Measurements from ENCODE around the gene CDH23. TPM values are rescaled to one million over a fixed set of nuclear protein-coding genes. Genes with fewer than 3 reads are reported as not detected.

Gene CDH23
- polyA plus RNA-seq, 4 donors = 0.60 to 2.9 (median 1.5) TPM

DNA sequence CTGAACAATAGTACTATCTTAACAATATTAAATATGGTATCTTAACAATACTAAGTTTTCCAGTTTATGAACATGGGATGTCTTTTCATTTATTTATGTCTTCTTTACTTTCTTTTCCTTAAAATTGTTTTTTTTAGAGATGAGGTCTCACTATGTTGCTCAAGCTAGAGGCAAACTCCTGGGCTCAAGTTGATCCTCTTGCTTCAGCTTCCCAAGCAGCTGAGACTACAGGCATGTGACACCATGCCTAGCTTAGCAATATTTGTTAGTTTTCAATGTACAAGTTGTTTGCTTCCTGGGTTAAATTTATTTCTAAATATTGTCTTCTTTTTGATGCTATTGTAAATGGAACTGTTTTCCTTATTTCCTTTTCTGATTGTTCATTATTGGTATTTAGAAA lies 16.9 kb downstream of the CDH23 start:
- DNase-seq (ENCODE audit: low read depth in 4 of 4, low spot score in 3 of 4) = no peak

DNA sequence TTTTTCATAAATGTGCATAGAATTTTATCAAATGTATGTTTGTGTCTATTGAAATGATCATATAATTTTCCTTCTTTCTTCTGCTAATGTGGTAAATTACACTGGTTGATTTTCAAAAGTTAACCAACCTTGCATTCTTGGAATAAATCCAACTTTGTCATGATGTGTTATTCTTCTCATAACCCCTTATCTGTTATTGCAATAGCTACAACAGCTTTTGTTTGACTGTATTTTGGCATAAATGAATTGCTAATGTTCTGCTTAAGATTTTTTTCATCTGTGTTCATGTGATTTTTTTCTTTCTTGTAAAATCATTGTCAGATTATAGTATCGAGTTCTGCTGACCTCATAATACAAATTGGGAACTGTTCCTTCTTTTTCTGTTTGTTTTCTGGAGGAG lies 17.6 kb downstream of the CDH23 start:
- no peak for DNase-seq (ENCODE audit: low read depth in 4 of 4, low spot score in 3 of 4)

DNA sequence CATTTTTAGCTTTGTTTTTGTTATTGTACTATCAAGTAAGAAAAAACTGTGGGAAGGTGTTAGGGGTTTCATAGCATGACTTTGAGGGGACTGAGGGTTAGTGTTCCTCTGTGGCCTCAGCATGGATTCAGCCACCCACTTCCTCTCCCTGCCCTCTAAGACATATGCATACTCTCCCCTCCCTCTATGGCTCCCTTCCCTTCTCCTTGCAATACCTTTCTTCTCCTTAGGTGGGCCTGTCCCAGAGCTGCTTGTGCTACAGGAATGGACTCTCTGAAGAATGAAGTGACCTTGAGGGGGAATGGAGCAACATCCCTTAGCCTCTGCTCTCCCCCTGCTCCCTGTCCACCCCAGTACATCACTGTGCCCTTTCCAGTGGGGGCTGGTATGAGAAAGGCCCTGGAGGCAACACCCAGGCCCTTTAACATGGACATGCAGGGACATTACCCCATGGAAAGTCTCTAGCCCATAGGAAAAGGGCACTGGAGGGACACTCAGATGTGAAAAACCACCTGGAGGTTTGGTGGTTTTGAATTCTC lies 22.4 kb downstream of the CDH23 start:
- no peak for DNase-seq (ENCODE audit: low read depth in 4 of 4, low spot score in 3 of 4)

- no peak for DNase-seq (ENCODE audit: low read depth in 4 of 4, low spot score in 3 of 4)
These were observed 23.0 kb downstream of the CDH23 start for GRCh38 chr10:71419750-71420149.

GRCh38 chr10:71421075-71421434 lies 24.3 kb downstream of the CDH23 start:
- DNase-seq (ENCODE audit: low read depth in 4 of 4, low spot score in 3 of 4) = no peak

DNA sequence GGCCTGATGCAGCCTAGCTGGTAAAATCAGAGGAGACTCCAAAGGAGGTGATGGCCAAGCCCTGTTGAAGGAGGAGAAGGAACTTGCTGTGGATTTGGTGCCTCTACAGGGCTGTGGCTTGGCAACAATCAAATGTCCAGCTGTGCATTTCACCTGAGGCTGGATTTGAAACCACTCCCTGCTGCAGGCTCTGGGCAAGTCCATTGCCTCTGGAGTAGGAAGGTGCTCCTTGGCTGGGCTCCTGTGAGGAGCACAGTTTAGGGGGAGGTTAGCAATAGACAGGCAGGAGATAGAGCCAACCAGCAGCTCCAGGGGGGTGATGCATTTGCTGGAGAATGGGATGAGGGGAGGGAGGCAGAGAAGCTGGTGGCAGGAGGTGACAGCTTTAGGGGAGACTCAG lies 26.5 kb downstream of the CDH23 start:
- DNase-seq (ENCODE audit: low read depth in 4 of 4, low spot score in 3 of 4) = no peak

DNA sequence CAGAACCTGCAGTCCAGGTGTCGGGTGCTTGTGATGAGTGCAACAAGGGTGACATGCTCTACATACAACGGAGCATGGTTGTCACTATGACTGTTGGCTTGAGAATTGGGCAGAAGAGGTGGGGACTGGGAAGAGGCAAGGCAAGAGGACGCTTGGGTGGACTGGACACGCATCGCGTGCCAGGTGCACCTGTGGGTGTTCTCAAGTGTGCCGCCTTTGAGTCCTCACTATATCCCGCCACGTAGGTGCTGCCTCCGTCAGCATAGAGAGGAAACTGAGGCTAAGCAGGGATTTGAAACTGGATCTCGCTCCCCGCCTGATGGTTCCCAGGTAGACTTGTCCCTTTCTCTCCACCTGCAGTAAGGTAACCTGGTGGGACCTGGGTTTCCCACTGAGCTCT lies 27.2 kb downstream of the CDH23 start:
- no peak for DNase-seq (ENCODE audit: low read depth in 4 of 4, low spot score in 3 of 4)

DNA sequence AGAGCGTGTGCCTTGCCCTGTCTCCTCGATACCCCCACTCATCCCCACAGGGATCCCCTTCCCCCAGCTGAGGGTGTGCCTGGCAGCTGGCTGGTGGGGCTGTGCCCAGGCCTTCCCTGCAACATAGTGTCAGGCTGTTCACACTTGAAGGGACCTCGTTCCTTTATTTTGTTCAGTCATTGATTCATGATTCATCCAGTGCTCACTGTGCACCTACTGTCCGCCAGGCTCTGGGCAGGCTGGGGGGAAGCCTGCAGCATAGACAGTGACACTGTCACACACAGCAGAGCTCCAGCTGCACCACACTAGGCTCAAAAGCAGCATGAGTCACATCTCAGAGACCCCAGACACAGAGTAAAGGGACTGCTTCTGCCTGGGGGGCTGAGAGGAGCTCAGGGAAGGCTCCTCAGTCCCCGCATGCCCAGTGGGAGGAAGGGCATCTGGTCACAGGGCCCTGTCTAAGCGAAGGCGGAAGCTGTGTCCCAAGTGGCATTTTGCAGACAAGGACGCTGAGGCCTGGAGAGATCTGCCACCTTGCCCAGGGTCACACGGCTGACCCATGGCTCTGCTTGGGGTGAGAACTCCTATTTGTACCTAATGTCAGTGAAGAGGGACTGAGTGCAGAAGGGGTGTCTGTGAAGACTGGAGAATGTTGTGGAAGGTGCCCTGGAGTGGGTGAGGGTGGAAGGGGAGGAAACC lies 27.9 kb downstream of the CDH23 start:
- DNase-seq (ENCODE audit: low read depth in 4 of 4, low spot score in 3 of 4) = no peak

- DNase-seq (ENCODE audit: low read depth in 4 of 4, low spot score in 3 of 4) = no peak
These were observed 29.4 kb downstream of the CDH23 start for GRCh38 chr10:71426058-71426605.

DNA sequence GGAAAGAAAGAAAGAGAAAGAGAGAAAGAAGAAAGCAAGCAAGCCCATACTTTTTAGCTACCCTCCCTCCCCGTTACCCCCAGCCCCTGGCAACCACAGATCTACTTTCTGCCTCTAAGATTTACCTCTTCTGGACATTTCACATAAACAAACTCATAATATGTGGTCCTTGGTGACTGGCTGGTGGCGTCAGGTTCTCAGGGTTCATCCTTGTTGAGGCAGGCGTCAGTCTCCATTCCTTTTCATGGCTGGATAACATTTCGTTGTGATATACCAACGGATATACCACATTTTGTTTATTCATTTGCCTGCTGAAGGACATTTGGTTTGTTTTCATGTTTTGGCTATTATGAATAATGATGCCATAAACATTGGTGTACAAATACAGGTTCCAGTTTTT lies 30.5 kb downstream of the CDH23 start:
- DNase-seq (ENCODE audit: low read depth in 4 of 4, low spot score in 3 of 4) = no peak

GRCh38 chr10:71429304-71429703 lies 32.6 kb downstream of the CDH23 start:
- no peak for DNase-seq (ENCODE audit: low read depth in 4 of 4, low spot score in 3 of 4)

DNA sequence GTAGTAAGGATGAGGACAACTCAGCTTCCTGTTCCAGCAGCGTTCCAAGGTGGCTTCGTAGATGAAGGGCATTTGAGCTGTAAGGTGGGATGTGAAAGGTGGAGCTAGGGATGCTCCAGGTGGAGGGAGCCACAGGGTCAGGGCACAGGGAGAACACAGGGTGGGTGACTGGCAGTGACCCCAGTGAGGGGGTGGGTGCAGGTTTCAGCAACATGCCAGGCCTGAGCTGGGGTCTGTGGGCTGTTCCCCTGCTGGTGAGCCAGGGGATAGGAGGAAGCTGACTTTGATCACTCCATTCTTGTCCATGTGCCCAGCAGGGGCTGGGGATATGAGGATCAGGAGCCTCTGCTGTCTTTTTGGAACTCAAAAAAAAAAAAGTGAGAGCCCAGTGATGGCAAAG lies 33.2 kb downstream of the CDH23 start:
- no peak for DNase-seq (ENCODE audit: low read depth in 4 of 4, low spot score in 3 of 4)

DNA sequence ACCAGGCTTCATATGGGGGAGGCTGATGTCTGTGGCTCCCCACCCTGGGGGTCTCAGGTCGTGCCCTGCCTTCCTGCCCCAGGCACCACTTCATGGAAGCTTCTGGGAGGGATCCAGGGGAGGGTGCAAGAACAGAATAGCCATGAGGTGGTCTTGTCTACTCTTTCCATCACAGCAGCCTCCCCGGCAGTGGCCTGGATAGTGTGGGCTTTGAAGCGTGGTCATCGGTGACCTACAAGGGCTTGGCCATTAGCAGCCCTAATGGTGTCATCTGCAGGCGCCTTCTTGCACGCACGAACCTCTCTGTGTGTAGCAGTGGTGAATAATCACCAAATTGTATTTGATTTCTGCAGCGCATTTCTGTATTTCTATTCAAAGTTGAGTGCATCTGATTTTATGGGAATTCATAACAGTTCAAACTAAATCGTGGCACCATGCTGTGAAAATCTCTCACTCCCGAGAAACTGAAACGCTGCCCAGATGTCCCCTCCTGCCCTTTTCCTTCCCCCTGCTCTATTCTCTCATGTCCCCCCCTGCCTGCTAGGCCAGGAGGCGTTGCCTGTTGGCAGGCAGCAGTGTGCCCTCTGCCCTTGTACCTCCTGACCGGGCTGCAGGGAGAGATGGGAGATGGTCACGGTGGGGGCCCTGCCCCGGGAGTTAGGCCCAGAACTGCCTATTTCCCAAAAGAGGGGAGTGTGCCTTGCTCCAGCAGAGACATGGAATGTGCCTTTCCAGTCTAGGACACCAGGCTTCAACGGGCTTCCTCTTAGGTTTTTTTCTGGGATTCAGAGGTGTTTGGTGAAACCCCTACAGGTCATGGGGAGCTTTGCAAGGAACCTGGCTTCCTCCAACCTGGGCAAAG lies 34.8 kb downstream of the CDH23 start:
- DNase-seq (ENCODE audit: low read depth in 4 of 4, low spot score in 3 of 4) = no peak

DNA sequence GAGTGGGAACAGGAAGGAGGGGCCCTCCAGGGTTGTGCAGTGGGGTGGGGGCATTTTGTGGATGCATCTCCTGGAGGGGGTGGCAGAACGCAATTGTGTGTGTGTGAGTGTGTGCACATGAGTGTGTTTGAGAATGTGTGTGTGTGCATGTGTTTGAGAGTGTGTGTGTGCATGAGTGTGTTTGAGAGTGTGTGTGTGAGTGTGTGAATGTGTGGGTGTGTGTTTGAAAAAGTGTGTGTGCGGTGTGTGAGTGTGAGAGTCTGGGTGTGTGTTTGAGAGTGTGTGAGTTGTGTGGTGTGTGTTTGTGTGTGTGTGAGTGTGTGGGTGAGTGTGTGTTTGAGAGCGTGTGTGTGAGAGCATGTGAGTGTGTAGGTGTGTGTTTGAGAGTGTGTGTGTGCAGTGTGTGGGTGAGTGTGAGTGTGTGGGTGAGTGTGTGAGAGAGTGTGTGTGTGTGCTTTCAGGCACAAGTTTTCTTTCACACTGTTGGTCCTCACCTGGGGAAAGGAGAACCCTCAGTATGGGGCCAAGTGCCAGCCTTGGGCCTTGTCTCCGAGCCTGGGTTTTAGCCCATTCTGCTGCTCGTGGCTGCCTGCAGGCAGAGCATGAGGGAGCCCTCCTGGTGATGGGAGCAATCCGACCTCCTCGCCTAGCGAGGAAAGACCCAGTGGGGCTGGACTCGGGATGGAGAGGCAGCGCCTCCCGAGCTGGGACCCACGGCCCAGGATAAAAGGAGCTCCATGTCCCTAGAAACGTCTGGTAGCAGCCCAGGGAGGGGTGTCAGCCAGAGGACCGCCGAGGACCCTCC lies 35.6 kb downstream of the CDH23 start:
- DNase-seq (ENCODE audit: low read depth in 4 of 4, low spot score in 3 of 4) = no peak

GRCh38 chr10:71432956-71433767 lies 36.4 kb downstream of the CDH23 start:
- DNase-seq (ENCODE audit: low read depth in 4 of 4, low spot score in 3 of 4) = no peak

DNA sequence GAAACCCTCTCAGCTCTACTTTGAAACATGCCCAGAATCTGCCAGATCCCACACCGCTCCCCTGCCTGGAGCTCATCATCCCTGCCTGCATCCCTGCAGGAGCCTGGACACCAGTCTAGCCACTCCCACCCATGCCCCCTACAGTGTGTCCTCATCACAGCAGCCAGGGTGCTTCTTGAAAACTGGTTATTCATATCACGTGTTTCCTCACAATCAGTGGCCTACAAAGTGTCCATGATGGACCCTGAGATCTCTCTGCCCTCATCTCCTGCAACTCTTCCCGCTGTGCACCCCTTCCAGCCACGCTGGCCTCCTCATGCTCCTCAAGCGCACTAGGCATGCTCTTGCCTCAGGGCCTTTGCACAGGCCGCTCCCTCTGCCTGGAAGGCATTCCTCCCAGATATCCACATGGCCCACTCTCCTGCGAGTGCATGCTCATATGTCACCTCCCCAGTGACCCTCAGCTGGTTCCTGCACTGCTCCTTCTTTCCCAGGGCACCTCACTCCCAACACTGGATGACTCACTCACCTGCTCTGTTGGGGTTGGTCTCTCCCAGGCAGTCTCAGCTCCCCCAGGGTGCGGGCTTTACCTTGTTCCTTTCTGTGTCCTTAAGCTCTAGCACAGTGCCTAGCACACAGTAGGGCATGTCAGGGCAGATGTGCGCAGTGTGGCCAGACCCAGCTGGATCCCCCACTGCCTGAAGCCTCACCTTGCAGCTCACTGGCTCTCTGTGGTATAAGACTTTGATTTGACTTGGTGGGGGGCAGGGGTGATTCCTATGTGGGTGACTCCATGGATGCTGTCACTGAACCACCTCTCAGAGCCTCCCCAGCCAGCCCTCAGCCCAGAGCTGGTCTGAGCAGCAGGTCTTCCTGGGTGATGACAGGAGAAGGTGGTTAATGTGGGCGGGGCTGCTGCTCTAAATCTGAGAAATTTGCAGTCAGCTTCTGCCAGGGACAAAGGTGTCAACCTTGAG lies 37.3 kb downstream of the CDH23 start:
- no peak for DNase-seq (ENCODE audit: low read depth in 4 of 4, low spot score in 3 of 4)

DNA sequence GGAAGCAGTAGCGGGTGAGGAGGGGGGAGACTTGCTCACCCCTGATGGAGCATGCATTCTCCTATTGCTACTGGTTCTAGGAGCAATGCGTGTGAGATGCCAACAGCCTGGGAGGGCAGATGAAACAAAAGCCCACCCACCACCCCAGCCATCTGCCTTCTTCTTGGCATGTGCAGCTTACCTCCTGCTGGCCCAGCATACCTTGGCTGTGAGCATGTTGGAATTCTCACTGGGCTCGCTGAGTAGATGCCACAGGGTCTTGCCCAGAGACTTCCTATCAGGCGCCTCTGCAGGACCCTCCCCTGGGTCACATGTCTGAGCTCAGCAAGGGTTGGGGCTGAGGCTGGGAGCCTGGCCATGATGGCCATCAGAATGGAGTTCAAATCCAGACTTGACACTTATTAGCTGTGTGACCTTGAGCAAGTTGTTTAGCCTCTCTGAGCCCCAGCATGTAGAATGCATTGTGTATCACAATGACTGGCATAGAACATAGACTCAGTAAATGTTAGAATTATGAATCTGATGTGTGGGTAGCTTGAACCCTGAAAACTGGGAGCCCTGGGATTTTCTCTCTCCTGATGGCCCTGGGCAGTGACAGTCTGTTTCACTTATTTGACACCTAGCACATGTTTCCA lies 38.2 kb downstream of the CDH23 start:
- DNase-seq (ENCODE audit: low read depth in 4 of 4, low spot score in 3 of 4) = no peak

GRCh38 chr10:71435571-71436267 lies 39.0 kb downstream of the CDH23 start:
- no peak for DNase-seq (ENCODE audit: low read depth in 4 of 4, low spot score in 3 of 4)
